SK-N-SH (cell line): ENCODE results near the gene SCGB3A1. TPM values are rescaled to one million over a fixed set of nuclear protein-coding genes. Genes with fewer than 3 reads are reported as not detected.

Experiments used
- CTCF ChIA-PET: fragments of 300-600, 350-600 bp; formaldehyde crosslinking; extraction: SDS; loops from one replicate; lab custom pipeline; 2021; lab: Yijun Ruan, JAX
- POLR2A ChIA-PET: fragments of 350-600 bp; sonication (Branson Sonifier 250); formaldehyde crosslinking; extraction: SDS; loops from one replicate; lab custom pipeline; 2020; ENCODE audit warnings: antibody characterized with exemption, inconsistent platforms; lab: Yijun Ruan, JAX
- DNase-seq: peaks from one replicate; pipeline ENCODE4 v3.0.0; 2012
- H2AFZ ChIP-seq: fragments of 200-600 bp; sonication (generic); 2 replicates; pipeline ENCODE4 v1.8.1; 2016; ENCODE audit warnings: antibody characterized with exemption, mild to moderate bottlenecking, low read depth
- H3F3A ChIP-seq: fragments of 200-600 bp; sonication (generic); replicated peaks from 2 replicates; pipeline ENCODE3; 2016; ENCODE audit warnings: antibody characterized with exemption, mild to moderate bottlenecking; ENCODE audit not compliant: insufficient read depth
- H3K27ac ChIP-seq, 2 experiments: fragments of 200-500 bp in 1 of 2; fragments of 200-600 bp in 1 of 2; sonication (Bioruptor generic) in 1 of 2; sonication (generic), shearing (Covaris generic) in 1 of 2; 2 replicates each; pipeline versions ENCODE4 v1.5.1 to v1.6.1; 2014 to 2016; ENCODE audit warnings: low read depth in 2 of 2, inconsistent platforms in 1 of 2, low read length in 1 of 2, mild to moderate bottlenecking in 1 of 2, mixed read lengths in 1 of 2
- H3K27me3 ChIP-seq: fragments of 200-600 bp; sonication (generic), shearing (Covaris generic); 2 replicates; pipeline ENCODE4 v1.6.1; 2016; ENCODE audit warnings: mixed run types; ENCODE audit not compliant: insufficient read depth
- H3K36me3 ChIP-seq, 2 experiments: fragments of 200-500 bp in 1 of 2; fragments of 200-600 bp in 1 of 2; sonication (Bioruptor generic) in 1 of 2; sonication (generic) in 1 of 2; replicated peaks in 1 of 2; 2 replicates each; pipeline versions ENCODE3 to v1.5.1; 2014 to 2016; ENCODE audit warnings: low read length in 1 of 2, mild to moderate bottlenecking in 1 of 2; ENCODE audit not compliant: insufficient read depth in 2 of 2, control insufficient read depth in 1 of 2
- H3K4me1 ChIP-seq, 2 experiments: fragments of 200-500 bp in 1 of 2; fragments of 200-600 bp in 1 of 2; sonication (Bioruptor generic) in 1 of 2; sonication (generic), shearing (Covaris generic) in 1 of 2; 2 replicates each; pipeline versions ENCODE4 v1.5.1 to v1.6.1; 2014 to 2016; ENCODE audit warnings: low read depth in 1 of 2, low read length in 1 of 2, mixed run types in 1 of 2; ENCODE audit not compliant: insufficient read depth in 2 of 2, control insufficient read depth in 1 of 2
- H3K4me2 ChIP-seq: fragments of 200-600 bp; sonication (generic), shearing (Covaris generic); 2 replicates; pipeline ENCODE4 v1.6.1; 2017; ENCODE audit warnings: mixed run types
- H3K4me3 ChIP-seq, 2 experiments: fragments of 200-500 bp in 1 of 2; fragments of 200-600 bp in 1 of 2; sonication (Bioruptor generic) in 1 of 2; sonication (generic), shearing (Covaris generic) in 1 of 2; 2 replicates each; pipeline versions ENCODE4 v1.5.1 to v1.8.1; 2014 to 2016; ENCODE audit warnings: low read depth in 2 of 2, inconsistent platforms in 1 of 2, low read length in 1 of 2, mild to moderate bottlenecking in 1 of 2, mixed read lengths in 1 of 2, moderate library complexity in 1 of 2
- H3K79me2 ChIP-seq: fragments of 200-600 bp; sonication (generic); 2 replicates; pipeline ENCODE4 v1.8.1; 2017; ENCODE audit warnings: mild to moderate bottlenecking; ENCODE audit not compliant: insufficient read depth
- H3K9ac ChIP-seq: fragments of 200-600 bp; sonication (generic); 2 replicates; pipeline ENCODE4 v1.6.1; 2017; ENCODE audit warnings: mixed run types
- H3K9me2 ChIP-seq: fragments of 200-600 bp; sonication (generic); 2 replicates; pipeline ENCODE4 v1.6.1; 2017; ENCODE audit warnings: mixed run types
- H3K9me3 ChIP-seq: fragments of 200-600 bp; sonication (generic); 2 replicates; pipeline ENCODE4 v1.6.1; 2017; ENCODE audit warnings: mixed run types, mild to moderate bottlenecking, moderate library complexity
- H4K20me1 ChIP-seq: fragments of 200-600 bp; sonication (generic); 2 replicates; pipeline ENCODE4 v1.6.1; 2017; ENCODE audit warnings: mild to moderate bottlenecking, mixed run types; ENCODE audit not compliant: insufficient read depth
- CHD2 ChIP-seq: fragments of 150-350 bp; IDR thresholded peaks from 2 replicates; pipeline ENCODE4 v1.6.1; 2018; ENCODE audit warnings: low read length; ENCODE audit not compliant: partially characterized antibody
- EP300 ChIP-seq, 2 experiments: IDR thresholded peaks; 2 replicates each; pipeline versions ENCODE4 v1.4.0 to v1.6.1; 2012; ENCODE audit warnings: borderline replicate concordance in 1 of 2, low read depth in 1 of 2, low read length in 1 of 2
- EZH2phosphoT487 ChIP-seq: fragments of 200-600 bp; sonication (generic); IDR thresholded peaks from 2 replicates; pipeline ENCODE4 v1.6.1; 2017; ENCODE audit warnings: low read depth, mixed run types, mild to moderate bottlenecking, antibody characterized with exemption, moderate library complexity, borderline replicate concordance
- NFIC ChIP-seq: IDR thresholded peaks from 2 replicates; pipeline ENCODE4 v1.4.0; 2012; ENCODE audit warnings: borderline replicate concordance
- NRF1 ChIP-seq: IDR thresholded peaks from 2 replicates; pipeline ENCODE4 v1.6.1; 2012; ENCODE audit warnings: low read depth, mild to moderate bottlenecking, low read length
- POLR2AphosphoS5 ChIP-seq: IDR thresholded peaks from 2 replicates; pipeline ENCODE4 v1.6.1; 2012; ENCODE audit warnings: low read depth, low read length
- RXRA ChIP-seq: IDR thresholded peaks from 2 replicates; pipeline ENCODE4 v1.4.0; 2012; ENCODE audit warnings: low read depth, mild to moderate bottlenecking, borderline replicate concordance
- TAF1 ChIP-seq: IDR thresholded peaks from 2 replicates; pipeline ENCODE4 v1.6.1; 2012; ENCODE audit warnings: low read depth, mild to moderate bottlenecking, low read length, moderate library complexity, borderline replicate concordance
- TCF12 ChIP-seq: IDR thresholded peaks from 2 replicates; pipeline ENCODE4 v1.4.0; 2012
- TEAD4 ChIP-seq: IDR thresholded peaks from 2 replicates; pipeline ENCODE4 v1.4.0; 2012; ENCODE audit warnings: mild to moderate bottlenecking, borderline replicate concordance; ENCODE audit not compliant: insufficient read depth
- ZBTB33 ChIP-seq: IDR thresholded peaks from 2 replicates; pipeline ENCODE4 v1.4.0; 2012; ENCODE audit warnings: low read depth, borderline replicate concordance
- WGBS: methylation state at CpG from one replicate; pipeline ENCODE4 v1.1.6; 2017; ENCODE audit warnings: low lambda C conversion rate; 5-methylcytosine and 5-hydroxymethylcytosine counted together
- polyA plus RNA-seq, 3 experiments: library from polyadenylated mRNA; depleted of rRNA; stranded (reverse); fragments of >200 nt; gene quantifications; 2 replicates each; pipeline ENCODE4 v1.2.3, GENCODE V29; 2012
- TF ChIP-seq, protein P1 (sequence below): fragments of 200-600 bp; sonication (generic); IDR thresholded peaks from 2 replicates; pipeline ENCODE4 v1.6.1; 2017; ENCODE audit warnings: antibody characterized with exemption, mild to moderate bottlenecking, moderate library complexity
- TF ChIP-seq, protein P2 (sequence below): IDR thresholded peaks from 2 replicates; pipeline ENCODE4 v1.4.0; 2012; ENCODE audit warnings: low read depth, borderline replicate concordance
- TF ChIP-seq, protein P3 (sequence below): IDR thresholded peaks from 2 replicates; pipeline ENCODE4 v1.4.0; 2012; ENCODE audit warnings: low read depth
- TF ChIP-seq, protein P4 (sequence below): fragments of 150-350 bp; IDR thresholded peaks from 2 replicates; pipeline ENCODE4 v1.6.1; 2017; ENCODE audit warnings: antibody characterized with exemption, low read length, low read depth, borderline replicate concordance

The SCGB3A1 gene
- polyA plus RNA-seq, 1 of the 3 experiments (the other 2 are of a cell fraction): not detected

DNA sequence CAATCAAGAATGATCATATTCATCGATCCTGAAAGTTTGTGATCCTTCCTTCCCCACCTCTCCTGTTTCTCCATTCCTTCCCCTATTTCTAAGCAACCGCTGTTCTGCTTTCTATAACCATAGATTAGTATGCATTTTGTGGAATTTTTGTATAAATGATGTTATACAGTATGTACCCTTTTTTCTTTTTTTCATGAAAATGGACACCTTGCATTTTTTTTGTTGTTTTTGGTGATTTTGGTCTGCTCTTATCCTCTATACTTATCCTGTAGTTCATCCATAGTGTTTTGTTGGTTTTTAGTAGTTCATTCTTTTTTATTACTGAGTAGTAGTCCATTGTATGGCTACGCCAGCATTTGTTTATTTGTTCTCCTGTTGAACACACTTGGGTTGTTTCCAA, 46.1 kb downstream of the SCGB3A1 start:
- ChIA-PET CTCF (interaction anchor here (1.0 to 1.4 kb wide), 2 partner anchors 74 to 217 kb away, joined by 4 read pairs; no protein-coding TSS in a partner anchor), POLR2A (no interaction called here)
- no peak overlapping the region for H3K27ac ChIP-seq
- no peaks in the 10 kb centered on the region for H3F3A ChIP-seq
- H4K20me1 ChIP-seq: peaks cover 21% of the 10 kb centered on the region; the same call in 1 of the 2 replicates
- no peaks in the 10 kb centered on the region for H3K9me3 ChIP-seq
- no peak overlapping the region for H3K4me3 ChIP-seq
- H3K9me2 ChIP-seq: no peaks in the 10 kb centered on the region
- H3K4me1 ChIP-seq: no peaks in the 10 kb centered on the region; a peak in 1 of 4 replicates
- no peak overlapping the region for H3K9ac ChIP-seq
- peaks cover 2 to 34% of the 10 kb centered on the region in 2 experiments for H3K36me3 ChIP-seq
- H3K27me3 ChIP-seq: no peaks in the 10 kb centered on the region
- 94% methylated on average over 3 of the region's 3 CpGs for WGBS
- no peak for DNase-seq
- no peak overlapping the region for H2AFZ ChIP-seq
- no peak overlapping the region for H3K4me2 ChIP-seq
- peaks cover 90% of the 10 kb centered on the region for H3K79me2 ChIP-seq
- no peak for TF ChIP-seq ZBTB33
- no peak for TF ChIP-seq EZH2phosphoT487
- no peak for TF ChIP-seq TEAD4
- TF ChIP-seq, protein P1, sequence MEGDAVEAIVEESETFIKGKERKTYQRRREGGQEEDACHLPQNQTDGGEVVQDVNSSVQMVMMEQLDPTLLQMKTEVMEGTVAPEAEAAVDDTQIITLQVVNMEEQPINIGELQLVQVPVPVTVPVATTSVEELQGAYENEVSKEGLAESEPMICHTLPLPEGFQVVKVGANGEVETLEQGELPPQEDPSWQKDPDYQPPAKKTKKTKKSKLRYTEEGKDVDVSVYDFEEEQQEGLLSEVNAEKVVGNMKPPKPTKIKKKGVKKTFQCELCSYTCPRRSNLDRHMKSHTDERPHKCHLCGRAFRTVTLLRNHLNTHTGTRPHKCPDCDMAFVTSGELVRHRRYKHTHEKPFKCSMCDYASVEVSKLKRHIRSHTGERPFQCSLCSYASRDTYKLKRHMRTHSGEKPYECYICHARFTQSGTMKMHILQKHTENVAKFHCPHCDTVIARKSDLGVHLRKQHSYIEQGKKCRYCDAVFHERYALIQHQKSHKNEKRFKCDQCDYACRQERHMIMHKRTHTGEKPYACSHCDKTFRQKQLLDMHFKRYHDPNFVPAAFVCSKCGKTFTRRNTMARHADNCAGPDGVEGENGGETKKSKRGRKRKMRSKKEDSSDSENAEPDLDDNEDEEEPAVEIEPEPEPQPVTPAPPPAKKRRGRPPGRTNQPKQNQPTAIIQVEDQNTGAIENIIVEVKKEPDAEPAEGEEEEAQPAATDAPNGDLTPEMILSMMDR: no peak
- TF ChIP-seq, protein P2, sequence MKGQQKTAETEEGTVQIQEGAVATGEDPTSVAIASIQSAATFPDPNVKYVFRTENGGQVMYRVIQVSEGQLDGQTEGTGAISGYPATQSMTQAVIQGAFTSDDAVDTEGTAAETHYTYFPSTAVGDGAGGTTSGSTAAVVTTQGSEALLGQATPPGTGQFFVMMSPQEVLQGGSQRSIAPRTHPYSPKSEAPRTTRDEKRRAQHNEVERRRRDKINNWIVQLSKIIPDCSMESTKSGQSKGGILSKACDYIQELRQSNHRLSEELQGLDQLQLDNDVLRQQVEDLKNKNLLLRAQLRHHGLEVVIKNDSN: no peak
- TF ChIP-seq EP300 (IDR thresholded peaks at IDR 0.05; ENCODE audit: borderline replicate concordance in 1 of 2, low read depth in 1 of 2, low read length in 1 of 2): no peak
- no peak for TF ChIP-seq NFIC
- TF ChIP-seq TCF12: no peak
- no peak for TF ChIP-seq NRF1
- no peak for TF ChIP-seq TAF1
- no peak for TF ChIP-seq RXRA
- no peak for TF ChIP-seq POLR2AphosphoS5
- TF ChIP-seq, protein P3, sequence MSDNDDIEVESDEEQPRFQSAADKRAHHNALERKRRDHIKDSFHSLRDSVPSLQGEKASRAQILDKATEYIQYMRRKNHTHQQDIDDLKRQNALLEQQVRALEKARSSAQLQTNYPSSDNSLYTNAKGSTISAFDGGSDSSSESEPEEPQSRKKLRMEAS: no peak
- no peak for TF ChIP-seq CHD2
- TF ChIP-seq, protein P4, sequence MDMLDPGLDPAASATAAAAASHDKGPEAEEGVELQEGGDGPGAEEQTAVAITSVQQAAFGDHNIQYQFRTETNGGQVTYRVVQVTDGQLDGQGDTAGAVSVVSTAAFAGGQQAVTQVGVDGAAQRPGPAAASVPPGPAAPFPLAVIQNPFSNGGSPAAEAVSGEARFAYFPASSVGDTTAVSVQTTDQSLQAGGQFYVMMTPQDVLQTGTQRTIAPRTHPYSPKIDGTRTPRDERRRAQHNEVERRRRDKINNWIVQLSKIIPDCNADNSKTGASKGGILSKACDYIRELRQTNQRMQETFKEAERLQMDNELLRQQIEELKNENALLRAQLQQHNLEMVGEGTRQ: no peak
- TF ChIP-seq, all 33 proteins: peak for 0
